ENCODE data around the gene DNAJC18. TPM values are rescaled to one million over a fixed set of nuclear protein-coding genes. Genes with fewer than 3 reads are reported as not detected.

DNAJC18 gene
- total RNA-seq, 2 donors from 2014 or later, result 4.0 to 8.7 TPM

DNA sequence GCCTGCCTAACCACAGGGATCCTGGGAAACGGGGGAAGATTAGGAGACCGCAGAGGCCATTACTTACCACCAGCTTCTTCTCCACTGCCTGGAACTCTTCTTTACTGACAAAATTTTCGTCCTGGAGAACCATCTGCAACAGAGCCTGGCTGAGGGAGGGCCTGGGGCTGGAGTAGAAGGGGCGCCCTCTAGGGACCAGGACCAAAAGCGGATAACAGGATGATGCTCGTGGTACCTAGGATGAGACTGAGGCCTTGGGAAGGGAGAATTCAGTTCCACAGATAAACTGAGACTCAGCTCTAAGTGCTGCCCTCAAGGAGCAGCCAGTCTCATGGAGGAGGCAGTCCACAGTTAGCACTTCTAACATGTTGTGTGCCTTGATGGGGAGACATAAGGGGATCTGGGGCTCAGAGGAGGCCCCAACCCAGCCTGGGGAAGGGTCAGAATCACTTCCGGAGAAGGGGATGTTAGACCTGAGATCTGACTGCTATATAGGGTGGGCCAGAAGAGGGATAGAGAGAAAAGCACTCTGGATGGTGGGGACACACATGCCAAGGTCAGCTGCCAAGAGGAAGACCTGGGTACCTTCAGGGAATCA is 36.7 kb downstream of the DNAJC18 start:
- Mint-ChIP-seq H3K4me3 (peak overlapping the region; percentile 97), H3K36me3 (ENCODE audit: low read depth) (no peaks in the 10 kb centered on the region)
- no peak for DNase-seq

DNA sequence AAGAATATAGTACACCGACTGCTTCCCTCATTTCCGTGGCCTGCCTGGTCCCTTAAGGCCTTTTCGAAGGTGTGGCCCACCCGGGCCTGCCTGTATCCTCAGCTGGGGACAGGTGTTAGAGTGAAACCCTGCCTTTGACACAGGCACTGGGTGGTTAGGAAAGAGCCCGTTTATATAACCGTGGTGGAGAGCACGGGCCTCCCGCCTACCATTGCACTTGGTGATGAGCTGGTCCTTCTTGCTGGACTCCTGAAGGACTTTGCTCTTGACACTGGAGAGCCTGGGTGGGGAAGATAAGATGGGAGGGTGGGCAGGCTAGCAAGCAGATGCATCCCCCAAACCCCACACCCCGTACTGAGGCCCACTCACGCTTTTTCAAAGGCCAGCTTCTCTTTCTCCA is 37.8 kb downstream of the DNAJC18 start:
- Mint-ChIP-seq H3K4me1 (peaks cover 23% of the 10 kb centered on the region), H3K36me3 (ENCODE audit: low read depth) (no peaks in the 10 kb centered on the region), H3K27ac (no peak overlapping the region), H3K27me3 (no peaks in the 10 kb centered on the region), H3K4me3 (no peak overlapping the region)
- ATAC-seq (no peak), DNase-seq (no peak)
- H3K9me3 ChIP-seq (ENCODE audit: control insufficient read depth, low read length, poor library complexity, severe bottlenecking), result no peaks in the 10 kb centered on the region

More for the DNA sequence above, 36.7 kb downstream of the DNAJC18 start:
- ATAC-seq, result no peak
- no peaks in the 10 kb centered on the region for H3K27me3 Mint-ChIP-seq
- H3K27ac Mint-ChIP-seq, result peak overlapping the region; percentile 97
- peaks cover 25% of the 10 kb centered on the region for H3K4me1 Mint-ChIP-seq
- no peaks in the 10 kb centered on the region for H3K9me3 ChIP-seq (ENCODE audit: control insufficient read depth, low read length, poor library complexity, severe bottlenecking)

DNA sequence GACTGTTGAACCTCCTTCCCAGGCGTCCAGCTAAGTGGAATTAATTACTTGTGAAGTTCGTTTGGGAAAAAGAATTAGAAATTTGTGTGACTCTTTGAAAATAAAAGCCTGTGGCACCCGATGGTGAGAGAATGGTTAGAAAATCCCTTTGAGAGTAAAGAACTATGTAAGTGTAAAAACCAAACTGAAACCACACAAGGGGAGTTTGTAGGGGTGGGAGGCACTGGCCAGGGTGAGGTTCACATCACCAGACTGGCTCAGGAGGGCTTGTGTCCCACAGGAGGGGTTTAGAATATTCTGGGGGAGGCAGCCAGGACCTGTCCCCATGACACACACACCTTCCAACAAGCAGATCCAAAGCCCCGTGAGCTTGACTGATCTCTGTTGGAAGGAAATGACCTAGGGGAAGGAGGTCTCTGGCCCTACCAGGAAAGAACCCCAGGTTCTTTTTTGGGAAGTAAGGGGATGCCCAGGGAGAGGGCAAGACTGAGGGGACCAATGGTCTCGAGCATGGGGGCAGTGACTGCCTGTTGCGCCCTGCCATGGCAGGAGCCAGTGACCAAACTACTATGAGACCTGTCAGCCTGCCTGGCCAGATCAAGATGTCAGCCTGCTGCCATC is 39.7 kb downstream of the DNAJC18 start:
- no peak for DNase-seq
- H3K4me3 Mint-ChIP-seq, result no peak overlapping the region
- H3K27me3 Mint-ChIP-seq, result no peaks in the 10 kb centered on the region
- no peak overlapping the region for H3K27ac Mint-ChIP-seq
- peaks cover 22% of the 10 kb centered on the region for H3K4me1 Mint-ChIP-seq
- ATAC-seq, result no peak
- no peaks in the 10 kb centered on the region for H3K9me3 ChIP-seq (ENCODE audit: control insufficient read depth, low read length, poor library complexity, severe bottlenecking)
- no peaks in the 10 kb centered on the region for H3K36me3 Mint-ChIP-seq (ENCODE audit: low read depth)

DNA sequence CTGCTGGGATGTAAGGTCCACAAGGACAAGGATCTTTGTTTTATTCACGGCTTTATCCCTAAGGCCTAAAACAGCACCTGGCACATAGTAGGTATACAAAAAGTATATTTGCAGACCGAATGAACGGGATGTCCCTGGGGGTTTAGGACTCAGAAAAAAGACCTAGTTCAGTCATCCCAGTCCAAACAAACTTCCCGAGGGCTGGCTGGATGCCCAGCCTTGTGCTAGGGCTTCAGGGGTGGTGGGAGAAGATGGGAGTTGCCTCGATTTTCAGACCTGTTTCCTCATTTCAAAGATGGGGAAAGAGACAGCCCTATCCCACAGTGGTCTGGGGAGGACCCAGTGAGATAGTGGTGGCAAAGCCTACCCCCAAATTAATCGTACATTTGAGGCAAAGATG is 41.4 kb downstream of the DNAJC18 start:
- H3K9me3 ChIP-seq (ENCODE audit: control insufficient read depth, low read length, poor library complexity, severe bottlenecking), result no peaks in the 10 kb centered on the region
- Mint-ChIP-seq H3K4me3 (no peak overlapping the region), H3K27me3 (no peaks in the 10 kb centered on the region), H3K27ac (no peak overlapping the region), H3K36me3 (ENCODE audit: low read depth) (no peaks in the 10 kb centered on the region), H3K4me1 (peaks cover 14% of the 10 kb centered on the region)
- ATAC-seq, result no peak
- DNase-seq, result no peak

DNA sequence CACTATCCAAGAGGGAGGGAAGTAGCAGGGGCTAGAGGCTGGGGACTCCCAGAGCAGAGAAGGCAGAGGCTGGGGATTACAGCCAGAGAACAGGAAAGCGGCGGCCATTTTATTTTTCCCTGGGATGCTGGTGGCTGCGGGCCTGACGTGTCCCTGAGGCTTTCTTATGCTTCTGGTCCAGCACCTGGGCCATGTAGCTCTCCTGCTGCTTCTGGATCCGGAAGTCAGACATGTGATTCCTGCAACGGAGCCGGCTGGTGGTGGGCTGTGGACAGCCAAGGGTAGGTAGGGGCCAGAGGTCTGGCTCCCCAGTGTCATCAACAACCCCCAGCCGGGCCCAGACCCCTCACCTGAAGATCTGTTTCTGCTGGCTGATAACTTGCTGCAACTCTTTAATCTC is 42.6 kb downstream of the DNAJC18 start:
- Mint-ChIP-seq H3K27ac (no peak overlapping the region), H3K4me1 (peaks cover 14% of the 10 kb centered on the region), H3K27me3 (no peaks in the 10 kb centered on the region), H3K36me3 (ENCODE audit: low read depth) (no peaks in the 10 kb centered on the region), H3K4me3 (peak overlapping the region; percentile 65)
- DNase-seq, result no peak
- no peaks in the 10 kb centered on the region for H3K9me3 ChIP-seq (ENCODE audit: control insufficient read depth, low read length, poor library complexity, severe bottlenecking)
- ATAC-seq, result no peak

DNA sequence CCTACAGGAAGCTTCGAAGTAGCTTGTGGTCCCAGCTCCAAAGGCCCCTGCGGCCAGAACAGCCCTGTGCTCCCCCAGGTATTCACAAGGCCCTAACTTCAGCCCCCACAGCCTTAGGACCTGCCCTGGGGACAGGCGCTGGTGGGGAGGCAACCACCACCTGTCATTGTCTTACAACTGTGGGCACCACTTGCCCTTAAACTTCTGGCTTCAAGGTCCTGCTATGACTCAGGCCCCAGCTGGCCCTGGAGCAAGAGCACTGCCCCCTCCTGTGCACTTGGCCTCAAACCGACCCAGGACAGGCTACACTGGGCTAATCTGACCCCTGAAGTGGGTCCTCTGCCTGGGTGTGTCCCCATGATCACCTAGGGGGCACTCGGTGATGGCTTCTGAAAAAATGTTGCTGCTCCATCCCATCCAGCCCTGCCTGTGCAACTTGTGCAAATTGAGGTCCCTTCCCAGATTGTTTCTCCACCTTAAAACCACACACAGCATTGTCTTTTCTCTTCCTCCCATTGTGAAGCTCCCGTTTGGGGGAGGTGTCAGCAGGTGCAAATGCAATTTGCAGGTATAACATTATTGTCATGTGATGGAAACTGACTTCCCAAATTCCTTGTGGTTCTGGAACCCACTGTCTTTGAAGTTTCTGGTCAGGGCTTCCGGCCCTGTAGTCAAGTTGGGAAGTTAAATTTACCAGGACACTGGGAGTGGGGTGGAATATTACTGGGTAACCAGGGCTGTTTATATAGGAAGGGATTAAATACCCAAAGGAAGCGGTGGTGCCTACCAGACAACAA is 43.3 kb downstream of the DNAJC18 start:
- no peak for DNase-seq
- Mint-ChIP-seq H3K27me3 (no peaks in the 10 kb centered on the region), H3K36me3 (ENCODE audit: low read depth) (no peaks in the 10 kb centered on the region), H3K27ac (no peak overlapping the region), H3K4me3 (peak overlapping the region; percentile 72), H3K4me1 (peaks cover 20% of the 10 kb centered on the region)
- H3K9me3 ChIP-seq (ENCODE audit: control insufficient read depth, low read length, poor library complexity, severe bottlenecking), result no peaks in the 10 kb centered on the region
- ATAC-seq, result no peak

DNA sequence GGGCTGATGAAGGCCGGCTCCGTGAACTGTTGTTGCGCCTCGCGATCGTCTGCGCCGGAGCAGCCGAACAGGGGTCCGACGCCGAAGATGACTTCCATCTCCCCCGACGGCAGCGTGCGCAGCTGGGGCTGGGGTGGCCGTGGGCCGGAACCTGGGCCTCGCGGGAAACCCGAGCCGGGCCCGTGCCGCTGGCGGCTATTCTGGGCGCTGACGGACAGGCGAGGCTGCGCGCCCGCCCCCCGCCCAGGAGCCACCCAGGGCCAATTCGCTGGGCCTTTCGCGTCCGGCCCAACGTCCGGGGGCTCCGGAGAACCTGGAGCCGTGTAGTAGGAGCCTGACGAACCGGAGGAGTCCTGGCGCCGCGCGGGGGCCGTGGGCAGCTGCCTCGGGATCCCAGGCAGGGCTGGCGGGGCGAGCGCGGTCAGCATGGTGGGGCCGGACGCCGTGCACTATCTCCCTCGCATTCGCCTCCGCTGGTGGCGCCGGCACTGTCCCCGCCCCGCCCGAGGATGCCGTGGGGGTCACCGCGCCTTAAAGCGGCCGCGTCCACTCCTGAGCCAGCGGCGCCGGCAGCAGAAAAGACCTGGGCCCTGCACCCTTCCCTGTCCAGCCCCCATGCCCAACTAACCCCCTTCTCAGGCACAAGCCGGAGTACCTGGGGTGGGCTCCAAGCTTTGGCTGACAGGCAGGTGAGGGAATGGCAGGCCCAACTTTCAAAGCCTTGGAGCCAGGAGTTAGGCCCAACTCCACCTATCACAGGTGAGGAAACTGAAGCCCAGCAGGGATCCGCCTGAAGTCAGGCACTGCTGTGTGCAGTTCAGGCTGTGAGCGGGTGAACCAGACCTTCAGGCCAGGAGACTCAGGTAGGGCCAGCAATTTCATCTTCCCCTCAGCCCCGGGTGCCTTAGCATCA is 44.4 kb downstream of the DNAJC18 start, which contains the start of gene PROB1:
Gene PROB1 (minus strand): TSS at position 451 of the 913 bp plus-strand sequence. CDS start 23 bp downstream, at position 428.
- H3K9me3 ChIP-seq (ENCODE audit: control insufficient read depth, low read length, poor library complexity, severe bottlenecking), result no peaks in the 10 kb centered on the region
- peaks cover 31% of the 10 kb centered on the region for H3K4me1 Mint-ChIP-seq
- H3K4me3 Mint-ChIP-seq, result peak within 1 kb of the TSS; percentile 93
- no peak for ATAC-seq
- H3K27me3 Mint-ChIP-seq, result no peaks in the 10 kb centered on the region
- no peak within 1 kb of the TSS for H3K27ac Mint-ChIP-seq
- DNase-seq, result no peak
- H3K36me3 Mint-ChIP-seq (ENCODE audit: low read depth), result no peaks in the 10 kb centered on the region

DNA sequence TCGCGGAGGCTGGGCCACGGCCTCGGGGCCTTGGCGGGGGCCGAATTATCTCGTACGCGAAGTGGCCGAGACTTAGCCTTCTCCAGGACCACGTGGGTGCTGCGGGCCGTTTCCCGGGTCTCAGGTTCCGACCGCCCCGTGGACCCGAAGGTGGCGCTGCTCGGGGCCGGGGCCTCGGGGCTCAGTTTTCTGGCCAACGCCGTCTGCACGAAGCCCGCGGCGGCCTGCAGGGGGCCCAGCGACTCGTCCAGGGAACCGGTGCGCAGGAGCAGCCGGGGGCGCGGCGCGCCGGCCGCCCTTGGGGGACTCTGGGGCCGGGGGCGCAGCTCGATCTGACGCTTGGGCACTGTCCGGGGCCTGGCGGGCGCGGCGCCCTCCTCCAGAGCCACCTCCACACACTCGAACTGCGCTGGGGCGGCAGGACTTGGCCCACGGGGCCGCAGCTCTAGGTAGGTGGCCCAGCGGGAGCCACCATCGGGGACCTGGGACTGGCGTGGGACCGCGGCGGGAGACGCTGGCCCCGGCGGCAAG is 45.1 kb downstream of the DNAJC18 start:
- Mint-ChIP-seq H3K36me3 (ENCODE audit: low read depth) (no peaks in the 10 kb centered on the region), H3K27ac (no peak overlapping the region)

DNA sequence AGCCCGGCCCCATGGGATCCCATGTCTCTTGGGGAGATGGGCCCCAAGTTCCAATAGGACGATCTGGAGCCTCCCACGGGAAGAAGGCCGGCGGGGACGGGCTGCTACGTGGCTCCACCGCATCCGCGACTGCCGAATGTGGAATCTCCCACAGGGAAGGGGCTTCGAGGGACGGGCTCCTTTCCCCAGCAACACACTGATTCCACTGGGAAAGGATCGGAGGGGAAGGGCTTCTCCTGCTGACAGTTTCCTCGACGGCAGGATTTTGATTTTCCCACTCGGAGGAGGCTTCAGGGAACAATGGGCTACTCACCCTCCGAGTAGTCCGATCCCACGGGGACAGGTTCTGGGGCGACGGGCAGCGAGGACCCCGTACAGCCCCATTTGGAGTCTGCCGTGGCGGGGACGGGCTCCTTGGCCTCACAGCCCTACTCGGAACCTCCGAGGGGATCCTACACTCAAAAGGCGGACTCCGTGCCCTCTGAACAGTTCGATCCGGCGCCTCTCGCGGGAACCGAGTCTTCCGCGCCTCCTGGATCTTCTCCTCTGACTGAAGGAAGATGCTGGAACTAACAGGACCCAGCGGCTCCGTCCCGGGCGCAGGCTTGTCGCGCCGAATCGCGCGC is 45.7 kb downstream of the DNAJC18 start:
- DNase-seq (no peak), ATAC-seq (no peak)
- H3K36me3 Mint-ChIP-seq (ENCODE audit: low read depth), result no peaks in the 10 kb centered on the region

More for the DNA sequence above, 45.1 kb downstream of the DNAJC18 start:
- DNase-seq, result peak in 2 of 3 donors; percentile 50 to 57
- ATAC-seq, result peak; percentile 39
- H3K27me3 Mint-ChIP-seq, result no peaks in the 10 kb centered on the region
- H3K9me3 ChIP-seq (ENCODE audit: control insufficient read depth, low read length, poor library complexity, severe bottlenecking), result no peaks in the 10 kb centered on the region
- H3K4me3 Mint-ChIP-seq, result peak overlapping the region; percentile 93
- peaks cover 36% of the 10 kb centered on the region for H3K4me1 Mint-ChIP-seq

DNA sequence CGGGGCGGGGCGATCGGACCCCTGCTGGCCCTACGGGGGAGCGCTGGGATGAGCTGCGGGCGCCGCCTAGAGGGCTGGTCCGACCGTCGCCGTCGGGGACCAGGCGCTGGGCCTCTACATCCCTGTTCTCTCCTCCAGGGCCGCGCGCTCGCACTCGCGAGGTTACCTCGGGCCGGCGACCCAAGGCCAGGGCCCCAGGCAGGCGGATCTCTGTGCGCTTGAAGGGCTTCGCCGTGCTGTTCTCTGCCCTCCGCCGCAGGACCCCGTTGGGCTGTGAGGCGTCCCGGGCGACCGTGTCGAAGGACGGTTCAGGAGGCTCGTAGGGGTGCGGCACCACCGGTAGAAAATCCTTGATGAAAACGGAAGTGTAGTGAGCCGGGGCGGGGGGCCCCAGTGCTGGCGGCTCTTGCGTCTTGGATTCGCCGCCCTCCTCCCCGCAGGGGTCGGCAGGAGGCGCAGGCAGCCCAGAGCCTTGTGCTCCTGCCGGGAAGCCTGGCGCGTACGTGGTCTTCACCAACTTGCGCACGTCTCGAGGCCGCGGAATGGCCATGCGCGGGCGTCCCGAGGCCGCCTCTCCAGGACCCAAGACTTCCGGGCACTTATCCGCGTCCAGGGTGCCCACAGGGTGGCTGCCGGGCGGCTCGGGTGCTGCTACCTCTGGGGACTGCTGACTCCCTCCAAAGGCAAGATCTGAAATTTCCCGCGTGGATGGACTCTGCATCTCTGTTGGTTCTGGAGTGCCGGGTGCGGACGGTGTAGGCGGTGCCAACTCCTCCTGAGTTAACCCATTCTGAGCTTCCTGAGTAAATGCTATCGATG is 46.4 kb downstream of the DNAJC18 start:
- Mint-ChIP-seq H3K36me3 (ENCODE audit: low read depth) (no peaks in the 10 kb centered on the region), H3K4me1 (peaks cover 36% of the 10 kb centered on the region), H3K27me3 (no peaks in the 10 kb centered on the region), H3K27ac (peak overlapping the region; percentile 71), H3K4me3 (peak overlapping the region; percentile 93)
- ATAC-seq (peak; percentile 80), DNase-seq (peak; percentile 65 to 70 (median 70))
- H3K9me3 ChIP-seq (ENCODE audit: control insufficient read depth, low read length, poor library complexity, severe bottlenecking), result no peaks in the 10 kb centered on the region

More for the DNA sequence above, 45.7 kb downstream of the DNAJC18 start:
- Mint-ChIP-seq H3K4me3 (peak overlapping the region; percentile 93), H3K4me1 (peaks cover 36% of the 10 kb centered on the region), H3K27me3 (no peaks in the 10 kb centered on the region), H3K27ac (peak overlapping the region; percentile 71)
- H3K9me3 ChIP-seq (ENCODE audit: control insufficient read depth, low read length, poor library complexity, severe bottlenecking), result no peaks in the 10 kb centered on the region

DNA sequence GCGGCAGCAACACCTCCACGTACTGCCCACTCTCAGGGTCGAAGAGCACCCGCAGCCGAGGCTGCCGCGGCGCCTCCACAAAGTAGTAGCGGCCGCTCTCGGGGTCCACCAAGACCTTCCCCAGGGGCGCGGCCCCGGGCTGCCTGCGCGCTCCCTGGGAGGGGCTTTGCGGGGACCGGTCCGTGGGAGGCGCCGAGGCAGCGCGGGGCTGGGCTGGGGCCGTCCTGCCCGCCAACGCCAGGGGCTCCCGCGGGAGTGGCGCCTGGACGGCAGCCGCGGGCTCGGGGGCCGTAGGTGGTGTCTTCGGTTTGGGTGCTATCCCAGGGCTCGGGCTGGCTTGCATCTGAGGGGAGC is 47.0 kb downstream of the DNAJC18 start:
- Mint-ChIP-seq H3K4me3 (peak overlapping the region; percentile 93), H3K36me3 (ENCODE audit: low read depth) (no peaks in the 10 kb centered on the region), H3K27me3 (no peaks in the 10 kb centered on the region), H3K27ac (peak overlapping the region; percentile 71), H3K4me1 (peaks cover 36% of the 10 kb centered on the region)
- no peaks in the 10 kb centered on the region for H3K9me3 ChIP-seq (ENCODE audit: control insufficient read depth, low read length, poor library complexity, severe bottlenecking)
- DNase-seq (no peak), ATAC-seq (peak; percentile 32)
